ENCODE results near the gene NPNT.

The NPNT gene

DNA sequence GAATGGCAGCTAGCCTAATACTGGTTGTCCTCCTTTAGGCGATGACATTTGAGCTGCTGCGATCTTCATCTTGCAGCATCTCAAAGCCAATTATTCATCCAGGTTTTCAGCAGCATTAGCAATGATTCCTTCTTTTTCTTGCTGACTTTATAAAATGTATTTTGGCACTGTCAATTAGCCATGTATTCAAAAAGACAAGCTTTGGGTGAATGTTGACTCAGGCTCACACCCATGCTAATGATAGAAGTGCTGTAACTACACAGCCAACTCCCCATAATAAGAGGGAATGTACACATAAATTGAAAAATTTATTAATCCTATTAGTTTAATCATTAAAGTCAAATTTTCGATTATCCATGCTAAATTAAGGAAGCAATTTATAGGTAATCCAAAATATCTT is 24.3 kb upstream of the NPNT start:
- no peak for DNase-seq (ENCODE audit: low read depth)
- no peak overlapping the region for H3K4me3 ChIP-seq (ENCODE audit: low read length)
- TF ChIP-seq, protein P1, sequence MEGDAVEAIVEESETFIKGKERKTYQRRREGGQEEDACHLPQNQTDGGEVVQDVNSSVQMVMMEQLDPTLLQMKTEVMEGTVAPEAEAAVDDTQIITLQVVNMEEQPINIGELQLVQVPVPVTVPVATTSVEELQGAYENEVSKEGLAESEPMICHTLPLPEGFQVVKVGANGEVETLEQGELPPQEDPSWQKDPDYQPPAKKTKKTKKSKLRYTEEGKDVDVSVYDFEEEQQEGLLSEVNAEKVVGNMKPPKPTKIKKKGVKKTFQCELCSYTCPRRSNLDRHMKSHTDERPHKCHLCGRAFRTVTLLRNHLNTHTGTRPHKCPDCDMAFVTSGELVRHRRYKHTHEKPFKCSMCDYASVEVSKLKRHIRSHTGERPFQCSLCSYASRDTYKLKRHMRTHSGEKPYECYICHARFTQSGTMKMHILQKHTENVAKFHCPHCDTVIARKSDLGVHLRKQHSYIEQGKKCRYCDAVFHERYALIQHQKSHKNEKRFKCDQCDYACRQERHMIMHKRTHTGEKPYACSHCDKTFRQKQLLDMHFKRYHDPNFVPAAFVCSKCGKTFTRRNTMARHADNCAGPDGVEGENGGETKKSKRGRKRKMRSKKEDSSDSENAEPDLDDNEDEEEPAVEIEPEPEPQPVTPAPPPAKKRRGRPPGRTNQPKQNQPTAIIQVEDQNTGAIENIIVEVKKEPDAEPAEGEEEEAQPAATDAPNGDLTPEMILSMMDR (IDR thresholded peaks at IDR 0.05; ENCODE audit: insufficient read depth, low read depth, low read length, missing control alignments): no peak

DNA sequence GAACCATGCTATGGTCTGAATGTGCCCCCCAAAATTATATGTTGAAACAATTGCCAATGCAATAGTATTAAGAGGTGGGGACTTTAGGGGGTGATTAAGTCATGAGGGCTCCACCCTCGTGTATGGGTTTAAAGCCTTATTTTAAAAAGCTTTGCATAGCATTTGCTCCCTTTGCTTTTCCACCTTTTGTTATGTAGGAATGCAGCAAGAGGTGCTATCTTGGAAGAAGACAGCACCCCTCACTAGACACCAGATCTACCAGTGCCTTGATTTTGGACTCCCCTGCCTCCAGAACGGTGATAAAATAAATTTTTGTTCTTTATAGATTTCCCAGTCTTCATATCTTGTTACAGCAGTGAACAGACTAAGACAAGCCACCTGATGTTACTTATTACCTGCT is 23.3 kb upstream of the NPNT start:
- TF ChIP-seq, protein P1 (IDR thresholded peaks at IDR 0.05; ENCODE audit: insufficient read depth, low read depth, low read length, missing control alignments): no peak
- no peak for DNase-seq (ENCODE audit: low read depth)
- H3K4me3 ChIP-seq (ENCODE audit: low read length): no peak overlapping the region

DNA sequence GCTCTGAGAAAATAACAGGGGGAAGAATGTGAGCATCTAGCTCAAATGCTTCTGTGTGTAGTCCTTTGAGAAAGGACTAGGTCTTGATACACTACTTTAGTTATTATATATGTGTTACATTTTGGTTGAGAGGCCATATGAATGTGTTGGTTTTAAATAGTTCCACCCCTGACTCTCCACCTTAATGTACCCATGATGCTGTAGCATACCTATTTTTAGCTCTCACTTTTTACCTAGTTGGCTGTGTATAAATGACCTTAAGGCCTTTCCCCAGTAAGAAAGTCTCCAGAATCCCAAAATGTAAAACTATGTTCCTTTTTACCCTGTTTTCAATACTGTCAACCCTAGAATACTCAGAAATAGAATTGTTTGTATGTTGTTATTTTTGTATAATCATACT is 20.0 kb upstream of the NPNT start:
- no peak for DNase-seq (ENCODE audit: low read depth)

DNA sequence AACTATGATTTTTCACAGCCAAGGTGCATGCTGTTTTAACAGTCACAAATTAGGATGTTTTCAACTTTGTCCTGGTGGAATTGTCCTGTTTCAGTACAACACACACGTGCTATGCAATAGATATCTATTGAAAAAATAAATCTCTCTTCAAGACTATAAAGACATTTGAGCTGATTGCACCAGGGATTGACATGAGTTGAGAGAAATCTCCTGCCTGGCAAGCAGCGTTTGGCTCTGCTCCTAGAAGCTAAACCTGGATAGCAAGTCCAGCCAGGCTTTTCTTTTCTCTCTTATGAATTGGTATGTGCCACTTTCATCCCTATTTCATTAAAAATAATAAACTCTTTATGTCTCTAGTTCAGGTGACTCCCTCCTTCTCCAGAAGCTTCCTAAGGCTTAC is 16.6 kb upstream of the NPNT start:
- H3K4me3 ChIP-seq (ENCODE audit: low read length): no peak overlapping the region
- DNase-seq (ENCODE audit: low read depth): no peak
- TF ChIP-seq, protein P1 (IDR thresholded peaks at IDR 0.05; ENCODE audit: insufficient read depth, low read depth, low read length, missing control alignments): no peak

More for the DNA sequence above, 20.0 kb upstream of the NPNT start:
- no peak overlapping the region for H3K4me3 ChIP-seq (ENCODE audit: low read length)
- TF ChIP-seq, protein P1 (IDR thresholded peaks at IDR 0.05; ENCODE audit: insufficient read depth, low read depth, low read length, missing control alignments): no peak

DNA sequence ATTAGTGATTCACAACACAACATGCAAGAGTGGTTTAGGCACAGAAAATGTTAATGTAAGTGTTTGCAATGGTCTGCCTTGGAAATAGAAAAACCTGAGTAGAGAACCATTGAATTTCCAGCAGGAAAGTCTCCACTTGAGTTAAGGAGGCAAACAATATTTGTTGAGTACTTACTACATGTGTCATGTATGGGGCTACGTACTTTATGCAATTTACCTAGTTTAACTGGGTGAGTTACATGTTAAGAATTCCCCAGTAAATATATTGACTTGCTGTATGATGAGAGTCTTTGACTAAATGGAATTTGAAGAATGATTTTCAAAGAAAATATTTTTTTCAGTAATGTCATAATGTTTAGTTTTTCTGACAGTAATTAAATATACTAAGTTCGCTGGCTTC is 7.8 kb upstream of the NPNT start:
- no peak for DNase-seq (ENCODE audit: low read depth)
- H3K4me3 ChIP-seq (ENCODE audit: low read length): no peak overlapping the region
- TF ChIP-seq, protein P1 (IDR thresholded peaks at IDR 0.05; ENCODE audit: insufficient read depth, low read depth, low read length, missing control alignments): no peak

DNA sequence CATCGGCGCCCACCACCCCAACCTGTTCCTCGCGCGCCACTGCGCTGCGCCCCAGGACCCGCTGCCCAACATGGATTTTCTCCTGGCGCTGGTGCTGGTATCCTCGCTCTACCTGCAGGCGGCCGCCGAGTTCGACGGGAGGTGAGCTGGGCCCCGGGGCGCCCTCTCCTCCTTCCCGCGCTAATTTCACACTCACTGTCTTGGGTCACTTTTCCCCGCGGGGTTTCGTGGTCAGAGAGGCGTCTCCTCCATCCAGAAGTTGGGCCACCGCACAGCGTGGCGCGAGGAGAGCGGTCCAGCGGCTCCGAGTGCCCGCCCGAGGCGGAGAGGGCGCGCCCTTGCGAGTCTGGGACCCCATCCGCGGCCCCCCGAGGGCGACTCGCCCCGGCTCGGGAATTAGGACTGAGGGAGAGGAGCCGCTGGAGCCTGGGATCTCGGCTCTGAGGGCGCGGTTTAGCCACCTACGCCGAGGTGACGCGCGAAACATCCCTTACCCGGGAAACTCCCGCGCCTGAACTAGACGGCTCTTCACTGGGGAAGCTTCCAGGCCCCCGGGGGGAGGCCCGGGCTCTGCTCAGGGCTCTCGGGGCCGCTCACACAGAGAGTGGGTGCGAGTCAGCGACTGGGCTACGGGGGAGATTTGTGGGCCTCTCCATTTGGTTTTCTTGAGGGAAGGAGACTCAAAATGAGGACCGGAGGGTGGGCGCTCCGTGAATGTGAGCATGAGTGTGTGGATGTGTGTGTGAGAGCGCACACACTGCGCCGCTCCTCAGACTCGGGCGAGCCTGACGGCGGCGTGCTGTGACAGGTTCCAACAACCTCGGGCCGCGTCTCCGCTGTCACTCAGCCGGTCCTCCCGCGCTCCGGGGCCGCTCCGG is 551 bp downstream of the NPNT start:
- H3K4me3 ChIP-seq (ENCODE audit: low read length): peak overlapping the region; percentile 53
- peak; percentile 77 for DNase-seq (ENCODE audit: low read depth)
- TF ChIP-seq, protein P1 (IDR thresholded peaks at IDR 0.05; ENCODE audit: insufficient read depth, low read depth, low read length, missing control alignments): peak; percentile 20

Measured in epithelial cell of esophagus (primary cell).